HFFc6 (cell line): ENCODE data around the gene ATXN1. TPM values are rescaled to one million over a fixed set of nuclear protein-coding genes. Genes with fewer than 3 reads are reported as not detected.
A peak's percentile ranks its signal among the peaks of the same experiment; 100 is the strongest.

ENCODE experiments used
- DNase-seq: peaks from one replicate; pipeline ENCODE4 v3.0.0-alpha.2; 2018
- H3K27ac Mint-ChIP-seq: 2 replicates; pipeline ENCODE4 v1.8.0; 2020; ENCODE audit warnings: mild to moderate bottlenecking, mixed read lengths
- H3K27me3 Mint-ChIP-seq: 2 replicates; pipeline ENCODE4 v1.8.0; 2021; ENCODE audit warnings: mild to moderate bottlenecking, moderate library complexity, mixed read lengths; ENCODE audit not compliant: insufficient read depth
- H3K36me3 Mint-ChIP-seq: 2 replicates; pipeline ENCODE4 v1.8.0; 2021; ENCODE audit warnings: low read depth, mixed read lengths
- H3K4me1 Mint-ChIP-seq: 2 replicates; pipeline ENCODE4 v1.8.0; 2020; ENCODE audit warnings: low read depth, mixed read lengths
- H3K4me3 Mint-ChIP-seq: 2 replicates; pipeline ENCODE4 v1.8.0; 2020; ENCODE audit warnings: mild to moderate bottlenecking, moderate library complexity, mixed read lengths
- H3K9me3 Mint-ChIP-seq: 2 replicates; pipeline ENCODE4 v1.8.0; 2020; ENCODE audit warnings: mild to moderate bottlenecking, mixed read lengths
- total RNA-seq, 6 experiments: library from RNA; stranded (reverse); fragmentation: NEBNext Ultra II Directional; extraction: Animal tissue kit (Norgen Biotek cat#: 25700); gene quantifications; 2 replicates in 1 of 6; 3 replicates in 5 of 6; pipeline ENCODE4 v1.2.3, GENCODE V29; 2021
- TF ChIP-seq, protein P1 (sequence below): fragments of 200-600 bp; sonication (generic); IDR thresholded peaks from 2 replicates; pipeline ENCODE4 v1.5.0; 2021; ENCODE audit warnings: antibody characterized with exemption, mild to moderate bottlenecking

Gene ATXN1
- total RNA-seq, 6 experiments from 2014 or later, result 28.2 to 41.5 (median 30.5) TPM

DNA sequence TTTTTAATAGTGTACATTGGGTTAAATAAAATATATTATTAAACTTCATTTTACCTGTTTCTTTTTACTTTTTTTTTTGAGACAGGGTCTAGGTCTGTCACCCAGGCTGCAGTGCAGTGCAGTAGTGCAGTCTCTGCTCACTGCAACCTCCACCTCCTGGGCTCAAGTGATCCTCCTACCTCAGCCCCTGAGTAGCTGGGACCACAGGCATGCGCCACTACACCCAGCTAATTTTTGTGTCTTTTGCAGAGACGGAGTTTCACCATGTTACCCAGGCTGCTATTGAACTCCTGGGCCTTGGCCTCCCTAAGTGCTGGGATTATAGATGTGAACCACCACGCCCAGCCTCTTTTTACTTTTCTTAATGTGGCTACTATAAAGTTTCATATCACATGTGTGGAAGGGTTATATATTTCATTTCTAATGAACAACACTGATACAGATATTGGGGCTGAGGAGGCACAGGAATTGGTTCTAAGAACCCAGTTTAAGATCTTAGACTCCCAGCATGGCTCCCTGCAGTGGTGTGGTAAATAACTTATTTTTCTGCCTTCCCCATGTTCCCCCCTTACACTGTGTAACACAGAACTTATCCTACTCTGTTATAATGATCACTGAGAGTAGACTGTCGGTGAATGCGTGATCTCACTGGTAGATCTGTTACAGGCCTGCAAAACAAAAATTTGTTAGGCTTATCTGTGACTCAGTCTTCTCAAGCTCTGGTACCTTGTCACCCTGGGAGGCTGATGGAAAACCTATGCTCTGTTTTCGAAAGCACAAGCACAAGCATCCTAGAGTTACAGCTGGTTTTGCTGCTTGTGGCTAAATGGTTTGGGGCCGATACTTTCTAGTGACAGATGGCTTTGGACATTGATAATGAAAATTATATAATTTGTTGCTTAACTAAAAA is 5.8 kb upstream of the ATXN1 start:
- no peaks in the 10 kb centered on the region for H3K9me3 Mint-ChIP-seq
- H3K27me3 Mint-ChIP-seq, result no peaks in the 10 kb centered on the region; the same call in 1 of the 2 replicates
- peaks cover 96% of the 10 kb centered on the region for H3K4me1 Mint-ChIP-seq
- TF ChIP-seq, protein P1, sequence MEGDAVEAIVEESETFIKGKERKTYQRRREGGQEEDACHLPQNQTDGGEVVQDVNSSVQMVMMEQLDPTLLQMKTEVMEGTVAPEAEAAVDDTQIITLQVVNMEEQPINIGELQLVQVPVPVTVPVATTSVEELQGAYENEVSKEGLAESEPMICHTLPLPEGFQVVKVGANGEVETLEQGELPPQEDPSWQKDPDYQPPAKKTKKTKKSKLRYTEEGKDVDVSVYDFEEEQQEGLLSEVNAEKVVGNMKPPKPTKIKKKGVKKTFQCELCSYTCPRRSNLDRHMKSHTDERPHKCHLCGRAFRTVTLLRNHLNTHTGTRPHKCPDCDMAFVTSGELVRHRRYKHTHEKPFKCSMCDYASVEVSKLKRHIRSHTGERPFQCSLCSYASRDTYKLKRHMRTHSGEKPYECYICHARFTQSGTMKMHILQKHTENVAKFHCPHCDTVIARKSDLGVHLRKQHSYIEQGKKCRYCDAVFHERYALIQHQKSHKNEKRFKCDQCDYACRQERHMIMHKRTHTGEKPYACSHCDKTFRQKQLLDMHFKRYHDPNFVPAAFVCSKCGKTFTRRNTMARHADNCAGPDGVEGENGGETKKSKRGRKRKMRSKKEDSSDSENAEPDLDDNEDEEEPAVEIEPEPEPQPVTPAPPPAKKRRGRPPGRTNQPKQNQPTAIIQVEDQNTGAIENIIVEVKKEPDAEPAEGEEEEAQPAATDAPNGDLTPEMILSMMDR, result no peak
- DNase-seq, result no peak
- peak overlapping the region; percentile 20; the same call in 1 of the 2 replicates for H3K4me3 Mint-ChIP-seq
- no peaks in the 10 kb centered on the region for H3K36me3 Mint-ChIP-seq
- H3K27ac Mint-ChIP-seq, result peak overlapping the region; percentile 85

DNA sequence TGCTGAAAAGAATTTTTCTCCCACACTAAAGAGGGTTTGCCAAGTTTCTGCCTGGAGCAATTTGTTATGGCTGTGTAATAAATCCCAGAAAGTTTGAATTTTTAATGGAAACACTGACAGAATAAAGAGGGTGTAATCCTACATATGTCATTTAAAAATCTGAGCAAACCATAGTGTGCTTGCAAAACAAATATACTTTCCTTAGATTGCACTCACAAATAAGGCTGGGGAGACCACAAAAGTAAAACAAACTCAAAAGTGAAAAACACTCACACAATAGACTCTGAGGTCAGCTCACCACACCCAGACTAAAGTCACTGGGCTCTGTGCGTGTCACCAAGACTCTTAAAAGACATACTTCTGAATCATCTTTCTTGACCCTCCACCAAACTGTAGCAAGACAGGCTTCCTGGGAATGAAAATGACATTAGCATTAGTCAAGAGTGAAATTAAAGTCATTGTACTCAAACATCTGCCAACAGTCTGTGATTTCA is 4.8 kb upstream of the ATXN1 start:
- TF ChIP-seq, protein P1, result no peak
- H3K9me3 Mint-ChIP-seq, result no peaks in the 10 kb centered on the region
- peak overlapping the region; percentile 64 for H3K4me3 Mint-ChIP-seq
- H3K4me1 Mint-ChIP-seq, result peaks cover 86% of the 10 kb centered on the region
- H3K36me3 Mint-ChIP-seq, result peaks cover 2% of the 10 kb centered on the region; the same call in 1 of the 2 replicates
- peak overlapping the region; percentile 74 for H3K27ac Mint-ChIP-seq
- H3K27me3 Mint-ChIP-seq, result peaks cover 2% of the 10 kb centered on the region; the same call in 1 of the 2 replicates
- DNase-seq, result peak; percentile 96

DNA sequence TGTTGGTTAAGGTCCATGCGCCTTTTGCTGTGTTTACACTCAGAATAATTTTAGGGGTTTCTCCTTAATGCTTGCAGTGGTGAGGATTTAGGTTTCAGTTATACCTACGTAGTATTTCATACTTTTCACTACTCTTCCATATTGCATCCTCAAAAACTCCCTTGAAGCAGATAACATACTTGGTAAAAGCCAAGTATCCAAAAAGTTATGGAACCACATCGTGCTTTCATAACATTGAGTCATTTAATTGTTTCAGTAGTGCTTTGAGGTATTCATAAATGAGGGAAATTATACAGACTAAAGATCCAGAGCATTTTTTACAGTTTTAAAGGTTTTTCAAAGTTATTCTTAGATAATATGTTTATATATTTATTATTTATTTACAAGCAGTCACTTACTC is 4.0 kb upstream of the ATXN1 start:
- Mint-ChIP-seq H3K27me3 (peaks cover 4% of the 10 kb centered on the region; the same call in 1 of the 2 replicates), H3K4me3 (no peak overlapping the region; the same call in 1 of the 2 replicates), H3K9me3 (no peaks in the 10 kb centered on the region), H3K27ac (peak overlapping the region; percentile 51), H3K36me3 (peaks cover 4% of the 10 kb centered on the region; the same call in 1 of the 2 replicates), H3K4me1 (peaks cover 78% of the 10 kb centered on the region)
- no peak for DNase-seq
- TF ChIP-seq, protein P1, result no peak

DNA sequence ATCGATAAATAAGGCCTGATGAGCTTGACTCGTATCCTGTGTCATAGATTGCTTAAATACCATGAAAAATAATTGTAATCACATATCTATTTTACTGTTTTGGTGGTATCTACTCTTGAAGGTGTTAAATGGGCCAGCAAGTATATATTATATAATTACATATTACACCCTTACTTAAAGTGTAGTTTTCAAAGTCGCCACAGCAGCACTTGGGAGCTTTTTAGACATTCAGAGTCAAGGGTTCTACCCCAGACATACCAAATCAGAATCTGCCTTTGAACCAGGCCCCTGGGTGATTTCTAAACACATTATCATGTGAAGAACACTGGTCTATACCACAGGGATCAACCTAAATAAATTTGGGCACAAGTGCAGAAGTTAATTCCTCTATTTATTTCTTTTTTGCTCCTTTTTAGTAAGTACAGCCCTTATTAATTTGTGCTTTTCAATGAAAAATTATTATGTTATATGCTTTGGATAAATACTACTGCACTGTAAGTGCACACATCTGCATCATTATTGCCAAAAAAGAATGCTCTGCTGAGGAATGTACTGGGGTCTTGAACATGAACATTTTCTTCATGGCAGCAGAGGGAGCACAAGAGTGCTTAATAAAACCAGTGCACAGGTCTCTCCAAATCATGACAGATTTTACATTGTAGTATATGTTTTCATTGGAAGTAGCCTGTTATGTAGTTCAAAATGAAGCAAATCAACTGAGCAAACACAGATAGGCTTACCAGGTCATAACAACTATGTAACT is 3.1 kb upstream of the ATXN1 start:
- Mint-ChIP-seq H3K27me3 (peaks cover 4% of the 10 kb centered on the region; the same call in 1 of the 2 replicates), H3K36me3 (peaks cover 4% of the 10 kb centered on the region; the same call in 1 of the 2 replicates), H3K4me1 (peaks cover 70% of the 10 kb centered on the region), H3K27ac (0 out of 2 replicates have a peak overlapping the region, but pooled peaks have one; percentile 16), H3K4me3 (peak overlapping the region; percentile 96), H3K9me3 (no peaks in the 10 kb centered on the region)
- peak; percentile 59 for DNase-seq
- TF ChIP-seq, protein P1, result peak; percentile 78
